HepG2 (cell line): ENCODE measurements around the gene MFAP4. TPM values are rescaled to one million over a fixed set of nuclear protein-coding genes. Genes with fewer than 3 reads are reported as not detected.

Experiments
- AFF4 ChIP-seq: sonication (generic); formaldehyde crosslinking; IDR thresholded peaks from 2 replicates; pipeline ENCODE4 v1.4.0; 2020; ENCODE audit warnings: missing genetic modification reagents
- ARID5B ChIP-seq: IDR thresholded peaks from 2 replicates; pipeline ENCODE4 v1.4.0; 2020; ENCODE audit warnings: mild to moderate bottlenecking, missing genetic modification reagents
- DPF2 ChIP-seq: sonication (generic); formaldehyde crosslinking; IDR thresholded peaks from 2 replicates; pipeline ENCODE4 v1.4.0; 2020; ENCODE audit warnings: mild to moderate bottlenecking, low read depth, missing genetic modification reagents, borderline replicate concordance
- ELF3 ChIP-seq: IDR thresholded peaks from 2 replicates; pipeline ENCODE4 v1.6.1; 2016; ENCODE audit warnings: missing genetic modification reagents, missing compliant biosample characterization
- ESRRA ChIP-seq: sonication (generic); formaldehyde crosslinking; IDR thresholded peaks from 2 replicates; pipeline ENCODE4 v1.5.1; 2020; ENCODE audit warnings: mild to moderate bottlenecking, low read depth, missing genetic modification reagents
- GMEB2 ChIP-seq: IDR thresholded peaks from 2 replicates; pipeline ENCODE4 v1.6.1; 2016; ENCODE audit warnings: missing biosample characterization, missing genetic modification reagents, low read depth
- KDM3A ChIP-seq: IDR thresholded peaks from 2 replicates; pipeline ENCODE4 v1.6.1; 2018; ENCODE audit warnings: low read depth, missing compliant biosample characterization
- LCORL ChIP-seq, 2 experiments: fragments of 450-650 bp in 1 of 2; sonication (generic) in 1 of 2; formaldehyde crosslinking in 1 of 2; IDR thresholded peaks; 2 replicates each; pipeline versions ENCODE4 v1.5.0 to v1.6.1; 2017 to 2020; ENCODE audit warnings: antibody characterized with exemption in 1 of 2, missing genetic modification reagents in 1 of 2
- NFIB ChIP-seq: sonication (generic); formaldehyde crosslinking; IDR thresholded peaks from 2 replicates; pipeline ENCODE4 v1.9.0; 2021; ENCODE audit warnings: missing genetic modification reagents, mild to moderate bottlenecking, borderline replicate concordance
- POLR2G ChIP-seq: fragments of 200-400 bp; formaldehyde crosslinking; IDR thresholded peaks from 2 replicates; pipeline ENCODE4 v1.6.1; 2018; ENCODE audit warnings: mild to moderate bottlenecking, low read depth, low read length, moderate library complexity
- RAD21 ChIP-seq: fragments of 450-650 bp; formaldehyde crosslinking; IDR thresholded peaks from 2 replicates; pipeline ENCODE4 v1.5.0; 2020; ENCODE audit warnings: mild to moderate bottlenecking
- RARA ChIP-seq: IDR thresholded peaks from 2 replicates; pipeline ENCODE4 v1.6.1; 2016; ENCODE audit warnings: missing genetic modification reagents, missing compliant biosample characterization
- SMC3 ChIP-seq: IDR thresholded peaks from 2 replicates; pipeline ENCODE4 v1.6.1; 2011; ENCODE audit warnings: low read length, improper control_type of control experiment
- ZFP36 ChIP-seq: fragments of 150-350 bp; IDR thresholded peaks from 2 replicates; pipeline ENCODE4 v1.6.1; 2018; ENCODE audit warnings: borderline replicate concordance, low read length, low read depth; ENCODE audit not compliant: partially characterized antibody
- ZMAT3 ChIP-seq: sonication (generic); formaldehyde crosslinking; conservative IDR thresholded peaks from 2 replicates; pipeline ENCODE4 v1.7.0; 2021; ENCODE audit warnings: missing genetic modification reagents
- ZMYM3 ChIP-seq: sonication (generic); formaldehyde crosslinking; IDR thresholded peaks from 2 replicates; pipeline ENCODE4 v1.5.1; 2020; ENCODE audit warnings: mild to moderate bottlenecking, missing genetic modification reagents
- ZNF263 ChIP-seq: sonication (generic); formaldehyde crosslinking; IDR thresholded peaks from 2 replicates; pipeline ENCODE4 v1.4.0; 2020; ENCODE audit warnings: missing genetic modification reagents
- ZNF780A ChIP-seq: sonication (generic); formaldehyde crosslinking; IDR thresholded peaks from 2 replicates; pipeline ENCODE4 v1.8.0; 2022; ENCODE audit warnings: mild to moderate bottlenecking, missing genetic modification reagents, moderate library complexity
- polyA plus RNA-seq, 8 experiments: library from polyadenylated mRNA; depleted of rRNA in 3 of 8; stranded (reverse) in 7 of 8; unstranded in 1 of 8; fragments of >200 nt; fragmentation: Illumina TruSeq in 4 of 8; extraction: Trizol in 4 of 8; gene quantifications; 2 replicates each; pipeline versions ENCODE4 v1.2.1 to v1.2.3, GENCODE V29; 2011 to 2016; ENCODE audit warnings: low read depth in 4 of 8, missing spikeins in 1 of 8, mixed read lengths in 1 of 8; ENCODE audit not compliant: insufficient read depth in 1 of 8
- total RNA-seq, 5 experiments: library from RNA; depleted of rRNA; stranded (reverse); fragments of >200 nt; fragmentation: Illumina TruSeq; extraction: Trizol; gene quantifications; 2 replicates each; pipeline ENCODE4 v1.2.3, GENCODE V29; 2016; ENCODE audit warnings: low read depth in 1 of 5

MFAP4 gene
- total and polyA plus RNA-seq, 2 of the 13 experiments (the other 11 are each of a cell fraction or from before 2014, with no cell fraction given): 0.08 TPM; not detected in 1

GRCh38 chr17:19345486-19346350, 41.3 kb downstream of the MFAP4 start (continued):
- TF ChIP-seq AFF4 (CRISPR knock-in tag) (no peak), ZMYM3 (peak; percentile 96), NFIB (CRISPR knock-in tag) (0 out of 2 replicates have a peak, but pooled peaks have one; percentile 56), DPF2 (CRISPR knock-in tag) (0 out of 2 replicates have a peak, but pooled peaks have one; percentile 27), ZNF263 (CRISPR knock-in tag) (peak; percentile 90), KDM3A (no peak), RARA (peak; percentile 44), ZFP36 (no peak), ZMAT3 (CRISPR knock-in tag) (0 out of 2 replicates have a peak, but pooled peaks have one; percentile 16), RAD21 (peak; percentile 3; the same call in 1 of the 2 replicates), POLR2G (no peak), ARID5B (CRISPR knock-in tag) (no peak), SMC3 (no peak), ZNF780A (CRISPR knock-in tag) (no peak), ESRRA (CRISPR knock-in tag) (no peak), ELF3 (CRISPR knock-in tag) (no peak), LCORL (IDR thresholded peaks at IDR 0.05) (no peak), LCORL (CRISPR knock-in tag; IDR thresholded peaks at IDR 0.05) (peak; percentile 11; the same call in 1 of the 2 replicates), GMEB2 (no peak)
